ENCODE data around the gene MROH2A.

Gene MROH2A

GRCh38 chr2:233829193-233830110 is 51.3 kb downstream of the MROH2A start:
- DNase-seq: no peak
- Mint-ChIP-seq H3K4me3 (no peak overlapping the region), H3K27ac (no peak overlapping the region), H3K9me3 (peaks cover 12% of the 10 kb centered on the region), H3K36me3 (ENCODE audit: low read depth) (peaks cover 2% of the 10 kb centered on the region), H3K27me3 (ENCODE audit: low read depth, poor library complexity) (no peaks in the 10 kb centered on the region), H3K4me1 (peaks cover 7% of the 10 kb centered on the region)
- TF ChIP-seq CTCF (IDR thresholded peaks at IDR 0.05): no peak

DNA sequence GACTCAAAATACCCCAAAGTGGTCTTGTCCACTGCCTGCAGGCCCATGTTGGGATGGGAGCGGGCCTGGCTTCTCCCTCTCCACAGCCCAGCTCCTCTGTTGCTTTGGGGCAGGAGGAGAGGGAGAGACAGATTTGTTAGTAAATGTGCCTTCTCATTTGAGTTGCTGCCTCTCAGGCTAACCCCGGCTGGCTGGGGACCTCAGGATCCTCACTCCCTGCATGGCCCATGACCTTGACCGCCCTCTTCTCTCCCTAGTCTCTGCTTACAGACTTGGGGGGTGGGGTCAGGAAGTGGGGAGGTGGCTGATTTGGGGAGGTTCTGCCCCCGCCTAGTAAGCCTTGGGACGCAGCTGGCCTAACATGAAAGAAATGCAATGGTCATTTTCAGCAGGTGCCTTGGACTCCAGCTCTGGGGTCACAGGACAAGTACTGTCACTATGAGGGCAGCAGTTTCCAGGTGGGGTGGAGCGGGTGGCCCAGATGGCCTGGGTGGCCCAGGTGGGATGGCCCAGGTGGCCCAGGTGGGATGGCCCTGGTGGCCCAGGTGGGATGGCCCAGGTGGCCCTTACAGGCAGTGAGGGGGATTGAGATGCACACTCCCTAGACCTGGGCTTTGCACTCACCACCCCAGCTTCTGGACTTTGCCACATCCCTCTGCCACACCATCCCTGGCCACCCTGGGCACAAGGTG is 52.1 kb downstream of the MROH2A start:
- Mint-ChIP-seq H3K36me3 (ENCODE audit: low read depth) (peaks cover 10% of the 10 kb centered on the region), H3K9me3 (peaks cover 12% of the 10 kb centered on the region), H3K4me3 (no peak overlapping the region), H3K27ac (no peak overlapping the region), H3K27me3 (ENCODE audit: low read depth, poor library complexity) (no peaks in the 10 kb centered on the region), H3K4me1 (peaks cover 7% of the 10 kb centered on the region)
- no peak for TF ChIP-seq CTCF (IDR thresholded peaks at IDR 0.05)
- no peak for DNase-seq

GRCh38 chr2:233831011-233831721 is 53.0 kb downstream of the MROH2A start:
- DNase-seq: no peak
- Mint-ChIP-seq H3K4me3 (no peak overlapping the region), H3K9me3 (peaks cover 6% of the 10 kb centered on the region), H3K27ac (no peak overlapping the region), H3K4me1 (peaks cover 7% of the 10 kb centered on the region), H3K27me3 (ENCODE audit: low read depth, poor library complexity) (no peaks in the 10 kb centered on the region), H3K36me3 (ENCODE audit: low read depth) (peaks cover 16% of the 10 kb centered on the region)
- TF ChIP-seq CTCF (IDR thresholded peaks at IDR 0.05): no peak

DNA sequence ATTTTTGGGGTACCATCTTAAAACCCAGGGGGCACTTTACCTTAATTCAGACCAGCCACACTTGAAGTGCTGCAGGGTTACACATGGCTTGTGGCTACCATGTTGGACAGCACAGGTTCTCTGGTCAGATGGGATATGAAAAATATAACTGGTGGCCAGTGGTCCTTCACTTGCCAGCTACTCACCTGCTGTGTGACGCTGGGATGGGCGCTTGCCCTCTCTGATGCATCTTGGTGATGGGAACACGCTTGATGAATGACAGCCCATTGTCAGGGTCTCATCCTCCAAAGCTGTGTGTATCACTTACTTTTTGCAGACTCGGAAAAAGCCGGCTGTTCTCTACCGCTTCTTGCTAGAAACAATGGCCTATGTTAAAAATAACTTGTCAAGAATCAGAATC is 53.7 kb downstream of the MROH2A start:
- peaks cover 7% of the 10 kb centered on the region for H3K4me1 Mint-ChIP-seq
- H3K27ac Mint-ChIP-seq: no peak overlapping the region
- H3K27me3 Mint-ChIP-seq (ENCODE audit: low read depth, poor library complexity): no peaks in the 10 kb centered on the region
- no peak for DNase-seq
- H3K36me3 Mint-ChIP-seq (ENCODE audit: low read depth): peaks cover 23% of the 10 kb centered on the region
- no peak overlapping the region for H3K4me3 Mint-ChIP-seq
- H3K9me3 Mint-ChIP-seq: peaks cover under 1% of the 10 kb centered on the region
- TF ChIP-seq CTCF (IDR thresholded peaks at IDR 0.05): no peak

GRCh38 chr2:233832414-233832813 is 54.3 kb downstream of the MROH2A start:
- Mint-ChIP-seq H3K36me3 (ENCODE audit: low read depth) (peaks cover 29% of the 10 kb centered on the region), H3K4me1 (peaks cover 7% of the 10 kb centered on the region), H3K9me3 (no peaks in the 10 kb centered on the region), H3K4me3 (no peak overlapping the region), H3K27ac (no peak overlapping the region), H3K27me3 (ENCODE audit: low read depth, poor library complexity) (no peaks in the 10 kb centered on the region)
- no peak for DNase-seq
- no peak for TF ChIP-seq CTCF (IDR thresholded peaks at IDR 0.05)
